GM04504 (cell line): Measurements from ENCODE around the gene NKX2-4.
"Not testable (repeated sequence)": the region's sequence is repeated elsewhere in the genome, so short reads cannot be mapped to it uniquely, and the experiment has no call there.

Source experiments
- DNase-seq: peaks from one replicate; pipeline ENCODE4 v3.0.0-alpha.2; 2012; ENCODE audit warnings: low read depth

NKX2-4 gene

GRCh38 chr20:21397341-21398108 lies at the start of gene NKX2-4:
Gene NKX2-4 (minus strand): TSS chr20:21397526. CDS start chr20:21397399, 127 bp downstream.
- no peak for DNase-seq

DNA sequence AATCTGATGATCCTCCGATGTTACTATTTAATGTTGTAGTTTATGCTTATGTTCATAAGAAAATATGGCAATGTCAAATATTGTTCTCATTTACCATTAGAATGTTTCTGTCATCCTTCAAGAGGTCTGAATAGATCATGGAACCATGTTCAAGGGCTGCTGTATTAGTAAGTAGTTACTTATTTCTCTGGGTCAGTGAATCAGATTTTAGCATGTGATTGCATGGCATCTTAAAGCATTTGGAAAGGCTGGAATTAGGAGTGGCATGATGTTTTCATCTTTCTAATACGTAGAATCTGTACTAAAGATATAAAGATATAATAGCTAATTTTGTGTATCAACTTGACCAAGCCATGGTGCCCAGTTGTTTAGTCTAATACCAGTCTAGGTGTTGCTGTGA lies 40.5 kb upstream of the NKX2-4 start:
- DNase-seq = no peak

- DNase-seq = no peak
Measured at GRCh38 chr20:21437248-21437647, 39.9 kb upstream of the NKX2-4 start.

GRCh38 chr20:21436205-21436604 lies 38.9 kb upstream of the NKX2-4 start:
- DNase-seq = peak; percentile 73

DNA sequence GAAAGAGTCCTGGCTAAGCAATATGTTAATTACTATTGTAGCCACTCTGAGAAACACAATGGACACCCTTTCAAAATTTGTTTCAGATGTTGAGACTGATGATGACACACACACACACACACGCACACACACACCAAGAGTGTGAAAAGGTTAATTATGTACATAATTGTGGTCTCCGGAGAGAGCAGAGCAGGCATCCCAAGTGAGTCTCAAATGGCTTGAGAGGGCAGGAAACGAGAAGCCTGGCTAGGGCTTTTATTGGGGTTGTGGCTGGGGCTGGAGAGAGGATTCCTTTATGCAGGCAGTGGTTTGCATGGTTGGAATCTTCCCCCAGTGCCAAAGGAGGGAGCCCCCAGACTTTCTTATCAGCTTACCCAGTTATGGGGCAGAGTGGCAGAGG lies 38.2 kb upstream of the NKX2-4 start:
- no peak for DNase-seq

GRCh38 chr20:21433329-21433890 lies 36.1 kb upstream of the NKX2-4 start:
- peak; percentile 10 for DNase-seq

- DNase-seq = no peak
Measured at GRCh38 chr20:21432911-21433310, 35.6 kb upstream of the NKX2-4 start.

DNA sequence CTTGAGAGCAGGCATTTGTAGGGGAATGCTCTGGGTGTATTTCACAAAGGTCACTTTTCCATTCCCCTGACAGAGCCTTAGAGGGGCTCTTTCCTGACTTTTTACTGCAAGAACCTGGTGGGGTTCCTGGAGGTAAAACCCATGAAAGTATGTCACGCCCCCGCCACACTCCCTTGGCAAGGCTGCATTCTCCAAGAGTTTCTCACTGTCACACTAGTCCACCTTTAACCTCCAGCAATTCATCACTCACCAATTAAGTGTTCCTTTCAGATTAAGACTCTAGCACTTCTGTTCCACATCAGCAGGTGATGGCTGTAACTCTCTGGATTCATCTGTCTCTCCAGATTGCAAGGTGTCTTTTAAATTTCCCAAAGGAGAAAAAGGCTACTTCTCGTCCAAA lies 32.7 kb upstream of the NKX2-4 start:
- no peak for DNase-seq

DNA sequence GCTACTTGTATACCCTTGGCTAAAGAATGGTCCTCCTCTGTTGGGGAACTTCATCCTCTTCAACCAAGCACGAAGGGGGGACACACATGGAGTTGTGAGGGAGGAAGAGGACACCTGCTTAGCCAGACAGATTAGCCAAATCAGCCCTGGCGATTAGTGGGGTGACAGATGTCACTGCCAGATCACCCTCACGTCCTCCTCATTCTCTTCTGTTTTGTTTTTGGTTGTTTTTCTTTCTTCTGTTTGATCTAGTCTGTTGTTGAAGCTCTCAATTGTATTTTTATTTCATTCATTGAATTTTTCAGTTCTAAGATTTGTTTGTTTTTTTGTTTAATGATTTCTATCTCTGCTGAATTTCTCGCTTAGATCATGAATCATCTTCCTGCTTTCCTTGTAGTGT lies 27.5 kb upstream of the NKX2-4 start:
- no peak for DNase-seq

- DNase-seq = not testable (repeated sequence)
Measured at GRCh38 chr20:21423712-21424111, 26.4 kb upstream of the NKX2-4 start.

DNA sequence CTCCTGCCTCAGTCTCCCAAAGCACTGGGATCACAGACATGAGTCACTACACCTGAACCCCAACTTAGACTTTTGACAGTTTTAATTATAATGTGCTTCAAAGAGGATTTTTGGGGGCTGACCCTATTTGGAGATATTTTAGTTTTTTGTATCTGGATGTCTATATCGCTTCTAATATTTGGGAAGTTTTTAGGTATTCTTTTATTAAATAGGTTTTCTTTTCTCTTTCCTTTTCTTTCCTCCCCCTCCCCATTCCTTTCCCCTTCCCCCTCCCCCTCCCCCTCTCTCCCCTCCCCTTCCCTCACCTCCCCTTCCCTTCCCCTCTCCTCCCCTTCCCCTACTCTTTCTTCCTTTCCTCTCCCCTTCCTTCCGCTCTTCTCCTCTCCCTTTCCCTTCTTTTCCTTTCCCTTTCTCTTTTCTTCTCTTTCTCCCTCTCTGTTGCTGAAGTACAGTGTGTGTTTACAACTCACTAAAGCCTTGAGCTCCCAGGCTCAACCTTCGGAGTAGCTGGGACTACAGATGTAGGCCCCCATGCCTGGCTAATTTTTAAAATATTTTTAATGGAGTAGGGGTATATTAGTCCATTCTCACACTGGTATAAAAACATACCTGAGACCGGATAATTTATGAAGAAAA lies 24.4 kb upstream of the NKX2-4 start:
- no peak for DNase-seq

DNA sequence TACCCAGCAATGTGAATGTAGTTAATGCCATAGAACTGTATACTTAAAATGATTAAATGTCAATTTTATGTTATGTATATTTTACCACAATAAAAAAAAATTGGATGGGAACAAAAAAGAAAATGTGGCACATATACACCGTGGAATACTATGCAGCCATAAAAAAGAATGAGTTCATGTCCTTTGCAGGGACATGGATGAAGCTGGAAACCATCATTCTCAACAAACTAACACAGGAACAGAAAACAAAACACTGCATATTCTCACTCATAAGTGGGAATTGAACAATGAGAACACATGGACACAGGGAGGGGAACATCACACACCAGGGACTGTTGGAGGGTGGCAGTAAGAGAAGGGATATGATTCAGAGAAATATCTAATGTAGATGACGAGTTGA lies 21.8 kb upstream of the NKX2-4 start:
- DNase-seq = not testable (repeated sequence)

DNA sequence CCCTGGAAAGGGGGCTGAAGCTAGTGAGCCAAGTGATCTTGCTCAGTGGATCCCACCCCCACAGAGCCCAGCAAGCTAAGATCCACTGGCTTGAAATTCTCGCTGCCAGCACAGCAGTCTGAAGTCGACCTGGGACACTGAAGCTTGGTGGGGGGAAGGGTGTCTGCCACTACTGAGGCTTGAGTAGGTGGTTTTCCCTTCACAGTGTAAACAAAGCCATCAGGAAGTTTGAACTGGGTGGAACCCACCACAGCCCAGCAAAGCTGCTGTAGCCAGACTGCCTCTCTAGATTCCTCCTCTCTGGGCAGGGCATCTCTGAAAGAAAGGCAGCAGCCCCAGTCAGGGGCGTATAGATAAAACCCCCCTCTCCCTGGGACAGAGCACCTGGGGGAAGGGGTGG lies 16.7 kb upstream of the NKX2-4 start:
- DNase-seq = not testable (repeated sequence)

DNA sequence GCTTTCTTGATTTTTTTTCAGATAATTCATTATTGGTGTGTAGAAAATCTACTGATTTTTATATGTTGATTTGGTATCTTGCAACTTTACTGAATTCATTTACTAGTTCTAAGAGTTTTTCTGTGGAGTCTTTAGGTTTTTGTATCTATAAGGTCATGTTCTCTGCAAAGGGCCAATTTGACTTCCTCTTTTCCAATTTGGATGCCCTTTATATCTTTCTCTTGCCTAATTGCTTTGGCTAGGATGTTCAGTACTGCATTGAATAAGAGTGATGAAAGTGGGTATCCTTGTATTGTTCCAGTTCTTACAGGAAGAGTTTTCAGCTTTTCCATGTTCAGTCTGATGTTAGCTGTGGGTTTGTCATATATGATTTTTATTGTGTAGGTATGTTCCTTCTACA lies 14.4 kb upstream of the NKX2-4 start:
- DNase-seq = no peak

GRCh38 chr20:21399005-21399475 lies 1.7 kb upstream of the NKX2-4 start:
- DNase-seq = no peak

- DNase-seq = no peak
Measured at GRCh38 chr20:21398109-21399004, 1.0 kb upstream of the NKX2-4 start.

DNA sequence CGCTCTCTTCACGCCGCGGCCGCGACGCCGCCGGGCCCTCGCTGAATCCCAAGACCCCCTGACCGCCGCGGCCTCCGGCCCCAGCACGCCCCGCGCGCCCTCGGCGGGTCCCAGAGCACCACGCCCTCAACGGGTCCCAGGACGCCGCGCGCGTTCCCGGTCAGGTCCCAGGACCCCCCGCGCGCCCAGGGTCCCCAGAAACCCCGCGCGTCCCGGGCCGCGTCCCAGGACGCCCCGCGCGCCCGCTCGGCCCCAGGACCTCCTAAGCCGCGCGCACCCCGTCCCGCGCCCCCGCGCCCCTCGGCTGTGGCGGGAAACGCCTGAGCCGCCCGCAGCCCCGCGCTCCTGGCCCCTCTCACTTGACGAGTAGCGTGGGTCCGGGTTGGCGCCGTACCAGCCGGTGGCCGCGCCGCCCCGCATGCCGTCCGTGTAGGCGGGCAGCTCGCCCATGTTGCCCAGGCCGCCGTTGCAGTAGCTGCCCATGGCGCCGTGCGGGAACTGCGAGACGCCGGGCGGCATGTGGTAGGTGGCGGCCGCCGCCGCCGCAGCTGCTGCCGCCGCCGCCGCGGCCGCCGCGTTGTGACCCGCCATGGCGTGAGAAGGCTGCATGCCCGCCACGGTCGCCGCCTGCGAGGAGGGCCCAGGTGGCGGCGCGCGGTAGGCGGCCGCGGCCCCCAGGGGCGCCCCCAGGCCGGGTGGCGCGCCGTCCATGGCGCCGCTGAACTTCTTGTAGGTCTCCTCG lies 556 bp downstream of the NKX2-4 start:
- no peak for DNase-seq

- DNase-seq = no peak
Measured at GRCh38 chr20:21395666-21396598, 1.4 kb downstream of the NKX2-4 start.

DNA sequence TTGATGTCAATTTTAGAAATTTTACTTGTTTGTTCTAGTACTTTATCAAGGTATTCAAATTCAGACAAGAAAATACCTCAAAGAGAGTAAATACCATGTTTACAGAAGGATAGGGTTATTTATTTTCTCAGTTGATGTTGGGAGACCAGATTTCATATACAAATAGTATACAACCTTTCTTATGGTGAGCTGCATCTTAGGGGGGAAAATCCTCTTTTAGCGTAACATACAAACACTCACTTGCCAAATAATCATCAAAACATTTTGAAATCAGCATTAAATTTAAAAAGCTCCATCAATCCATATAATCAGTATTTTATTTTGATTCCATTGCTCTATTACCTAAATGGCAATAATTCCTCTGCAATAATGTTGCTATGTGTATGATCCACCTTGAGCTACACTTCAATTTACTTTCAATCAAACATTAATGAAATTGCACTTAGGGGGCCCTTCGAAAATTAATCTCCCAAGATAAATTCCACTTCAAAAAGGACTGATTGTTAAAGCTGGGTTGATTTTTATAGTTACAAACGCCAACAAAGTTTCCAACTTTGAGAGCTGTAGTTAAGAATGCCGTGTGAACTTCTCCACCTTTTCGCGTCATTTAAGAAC lies 2.2 kb downstream of the NKX2-4 start:
- DNase-seq = no peak

DNA sequence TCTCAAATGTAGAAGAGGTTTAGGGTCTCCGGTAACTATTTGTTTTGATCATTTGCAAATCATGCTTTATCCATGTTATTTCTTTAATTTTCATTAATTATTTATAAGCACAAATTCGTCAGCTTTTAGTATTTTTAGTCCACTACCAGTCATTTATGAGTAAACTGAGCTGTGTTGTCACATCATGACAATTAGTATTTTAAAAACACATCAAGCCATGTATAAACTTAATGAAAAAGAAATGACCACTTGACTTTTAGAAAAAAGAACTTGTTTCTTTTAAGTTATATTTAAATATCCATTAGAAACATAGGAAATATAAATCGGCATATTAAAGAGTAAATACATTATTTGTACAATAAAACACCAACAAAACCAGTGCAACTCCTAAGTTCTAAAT lies 2.8 kb downstream of the NKX2-4 start:
- no peak for DNase-seq
